ENCODE data around the gene ADGRV1.
"Not testable (repeated sequence)": the region's sequence is repeated elsewhere in the genome, so short reads cannot be mapped to it uniquely, and the experiment has no call there.

The ADGRV1 gene

GRCh38 chr5:91038180-91038808 is 479.7 kb downstream of the ADGRV1 start:
- Histone ChIP-seq H2AK5ac (ENCODE audit: low read length) (no peak overlapping the region), H2BK12ac (ENCODE audit: low read length) (no peak overlapping the region), H4K8ac (ENCODE audit: low read depth, low read length) (no peak overlapping the region), H3K79me1 (ENCODE audit: low read length) (peaks cover 2% of the 10 kb centered on the region), H3K27me3 (ENCODE audit: insufficient read depth, low read length) (no peaks in the 10 kb centered on the region), H3K36me3 (ENCODE audit: control insufficient read depth in 1 of 2, insufficient read depth in 2 of 2, low read length in 2 of 2) (no peaks in the 10 kb centered on the region), H3K9ac (ENCODE audit: low read length) (no peak overlapping the region), H3K4me2 (ENCODE audit: low read length) (no peak overlapping the region), H3K18ac (ENCODE audit: low read length) (no peak overlapping the region), H3K4me1 (ENCODE audit: control insufficient read depth in 1 of 2, insufficient read depth in 2 of 2, low read length in 2 of 2) (no peaks in the 10 kb centered on the region), H2BK5ac (ENCODE audit: low read depth, low read length, poor library complexity) (no peak overlapping the region), H2AFZ (ENCODE audit: insufficient read depth, low read length, poor library complexity) (no peak overlapping the region), H3K23ac (ENCODE audit: low read length) (no peak overlapping the region), H3K14ac (ENCODE audit: low read length) (no peak overlapping the region), H3K9me3 (ENCODE audit: insufficient read depth, low read depth, low read length) (no peaks in the 10 kb centered on the region), H3K4ac (ENCODE audit: low read depth, low read length) (no peak overlapping the region), H4K12ac (ENCODE audit: low read depth, low read length) (no peak overlapping the region), H2BK120ac (ENCODE audit: insufficient read depth, low read length, poor library complexity) (no peak overlapping the region), H3K27ac (ENCODE audit: low read depth, low read length) (no peak overlapping the region), H4K91ac (ENCODE audit: low read depth, low read length) (no peak overlapping the region), H3K79me2 (ENCODE audit: control insufficient read depth, insufficient read depth, low read length, poor library complexity) (no peaks in the 10 kb centered on the region), H3K4me3 (ENCODE audit: low read depth, low read length) (no peak overlapping the region)
- no CpG with 5 or more reads among the region's 2 CpGs for WGBS (ENCODE audit: extremely low coverage, insufficient coverage, insufficient read length)
- no peak for DNase-seq

DNA sequence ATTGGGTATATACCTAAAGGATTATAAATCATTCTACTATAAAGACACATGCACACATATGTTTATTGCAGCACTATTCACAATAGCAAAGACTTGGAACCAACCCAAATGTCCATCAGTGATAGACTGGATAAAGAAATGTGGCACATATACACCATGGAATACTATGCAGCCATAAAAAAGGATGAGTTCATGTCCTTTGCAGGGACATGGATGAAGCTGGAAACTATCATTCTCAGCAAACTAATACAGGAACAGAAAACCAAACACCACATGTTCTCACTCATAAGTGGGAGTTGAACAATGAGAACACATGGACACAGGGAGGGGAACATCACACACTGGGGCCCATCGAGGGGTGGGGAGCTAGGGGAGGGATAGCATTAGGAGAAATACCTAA is 482.5 kb downstream of the ADGRV1 start:
- H3K27ac ChIP-seq (ENCODE audit: low read depth, low read length); H3K9me3 ChIP-seq (ENCODE audit: insufficient read depth, low read depth, low read length); H4K8ac ChIP-seq (ENCODE audit: low read depth, low read length); H3K27me3 ChIP-seq (ENCODE audit: insufficient read depth, low read length); H4K91ac ChIP-seq (ENCODE audit: low read depth, low read length); H2BK12ac ChIP-seq (ENCODE audit: low read length); H3K23ac ChIP-seq (ENCODE audit: low read length); H3K79me2 ChIP-seq (ENCODE audit: control insufficient read depth, insufficient read depth, low read length, poor library complexity); H3K18ac ChIP-seq (ENCODE audit: low read length); H3K9ac ChIP-seq (ENCODE audit: low read length); H2AFZ ChIP-seq (ENCODE audit: insufficient read depth, low read length, poor library complexity); H3K4me1 ChIP-seq (ENCODE audit: control insufficient read depth in 1 of 2, insufficient read depth in 2 of 2, low read length in 2 of 2); H3K79me1 ChIP-seq (ENCODE audit: low read length); H3K4ac ChIP-seq (ENCODE audit: low read depth, low read length); H3K4me3 ChIP-seq (ENCODE audit: low read depth, low read length); H2BK5ac ChIP-seq (ENCODE audit: low read depth, low read length, poor library complexity); H2BK120ac ChIP-seq (ENCODE audit: insufficient read depth, low read length, poor library complexity); H3K14ac ChIP-seq (ENCODE audit: low read length); H2AK5ac ChIP-seq (ENCODE audit: low read length); H3K4me2 ChIP-seq (ENCODE audit: low read length); H3K36me3 ChIP-seq (ENCODE audit: control insufficient read depth in 1 of 2, insufficient read depth in 2 of 2, low read length in 2 of 2); DNase-seq; H4K12ac ChIP-seq (ENCODE audit: low read depth, low read length): not testable (repeated sequence)
- no CpG with 5 or more reads among the region's 1 CpG for WGBS (ENCODE audit: extremely low coverage, insufficient coverage, insufficient read length)

GRCh38 chr5:91042247-91042935 is 483.8 kb downstream of the ADGRV1 start:
- DNase-seq = no peak
- Histone ChIP-seq H3K18ac (ENCODE audit: low read length) (no peak overlapping the region), H3K9me3 (ENCODE audit: insufficient read depth, low read depth, low read length) (no peaks in the 10 kb centered on the region), H3K27ac (ENCODE audit: low read depth, low read length) (no peak overlapping the region), H3K36me3 (ENCODE audit: control insufficient read depth in 1 of 2, insufficient read depth in 2 of 2, low read length in 2 of 2) (no peaks in the 10 kb centered on the region), H3K4ac (ENCODE audit: low read depth, low read length) (no peak overlapping the region), H3K79me1 (ENCODE audit: low read length) (no peaks in the 10 kb centered on the region), H3K9ac (ENCODE audit: low read length) (no peak overlapping the region), H4K91ac (ENCODE audit: low read depth, low read length) (no peak overlapping the region), H2AFZ (ENCODE audit: insufficient read depth, low read length, poor library complexity) (no peak overlapping the region), H3K4me2 (ENCODE audit: low read length) (no peak overlapping the region), H3K23ac (ENCODE audit: low read length) (no peak overlapping the region), H3K14ac (ENCODE audit: low read length) (no peak overlapping the region), H3K4me3 (ENCODE audit: low read depth, low read length) (no peak overlapping the region), H2BK120ac (ENCODE audit: insufficient read depth, low read length, poor library complexity) (no peak overlapping the region), H4K12ac (ENCODE audit: low read depth, low read length) (no peak overlapping the region), H3K27me3 (ENCODE audit: insufficient read depth, low read length) (no peaks in the 10 kb centered on the region), H2BK12ac (ENCODE audit: low read length) (no peak overlapping the region), H2BK5ac (ENCODE audit: low read depth, low read length, poor library complexity) (no peak overlapping the region), H3K4me1 (ENCODE audit: control insufficient read depth in 1 of 2, insufficient read depth in 2 of 2, low read length in 2 of 2) (no peaks in the 10 kb centered on the region), H2AK5ac (ENCODE audit: low read length) (no peak overlapping the region), H4K8ac (ENCODE audit: low read depth, low read length) (no peak overlapping the region), H3K79me2 (ENCODE audit: control insufficient read depth, insufficient read depth, low read length, poor library complexity) (no peaks in the 10 kb centered on the region)
- WGBS (ENCODE audit: extremely low coverage, insufficient coverage, insufficient read length) = no CpG with 5 or more reads among the region's 1 CpG

DNA sequence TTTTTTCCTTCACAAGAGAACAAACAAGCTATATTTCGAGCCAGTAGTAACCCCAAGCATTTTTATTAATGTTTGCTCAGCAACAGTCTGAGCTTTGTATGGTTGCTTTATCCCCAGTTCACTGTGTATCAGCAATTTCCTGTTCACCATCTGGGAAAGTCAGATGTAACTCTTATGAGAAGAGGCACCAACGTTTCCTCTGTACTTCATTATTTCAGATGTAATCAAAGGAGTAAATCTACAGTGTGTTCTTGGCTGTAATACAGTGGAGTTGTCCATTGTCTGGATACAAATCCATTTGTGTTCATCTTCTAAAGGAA is 484.3 kb downstream of the ADGRV1 start:
- Histone ChIP-seq H2AFZ (ENCODE audit: insufficient read depth, low read length, poor library complexity) (no peak overlapping the region), H2BK120ac (ENCODE audit: insufficient read depth, low read length, poor library complexity) (no peak overlapping the region), H4K12ac (ENCODE audit: low read depth, low read length) (no peak overlapping the region), H3K9me3 (ENCODE audit: insufficient read depth, low read depth, low read length) (no peaks in the 10 kb centered on the region), H3K18ac (ENCODE audit: low read length) (no peak overlapping the region), H2BK5ac (ENCODE audit: low read depth, low read length, poor library complexity) (no peak overlapping the region), H4K8ac (ENCODE audit: low read depth, low read length) (no peak overlapping the region), H3K36me3 (ENCODE audit: control insufficient read depth in 1 of 2, insufficient read depth in 2 of 2, low read length in 2 of 2) (no peaks in the 10 kb centered on the region), H4K91ac (ENCODE audit: low read depth, low read length) (no peak overlapping the region), H3K79me2 (ENCODE audit: control insufficient read depth, insufficient read depth, low read length, poor library complexity) (no peaks in the 10 kb centered on the region), H2BK12ac (ENCODE audit: low read length) (no peak overlapping the region), H3K4me3 (ENCODE audit: low read depth, low read length) (no peak overlapping the region), H3K27ac (ENCODE audit: low read depth, low read length) (no peak overlapping the region), H3K79me1 (ENCODE audit: low read length) (no peaks in the 10 kb centered on the region), H3K4me2 (ENCODE audit: low read length) (no peak overlapping the region), H3K27me3 (ENCODE audit: insufficient read depth, low read length) (no peaks in the 10 kb centered on the region), H2AK5ac (ENCODE audit: low read length) (no peak overlapping the region), H3K9ac (ENCODE audit: low read length) (no peak overlapping the region), H3K4me1 (ENCODE audit: control insufficient read depth in 1 of 2, insufficient read depth in 2 of 2, low read length in 2 of 2) (no peaks in the 10 kb centered on the region), H3K23ac (ENCODE audit: low read length) (no peak overlapping the region), H3K14ac (ENCODE audit: low read length) (no peak overlapping the region), H3K4ac (ENCODE audit: low read depth, low read length) (no peak overlapping the region)
- WGBS (ENCODE audit: extremely low coverage, insufficient coverage, insufficient read length) = no CpG with 5 or more reads among the region's 2 CpGs
- DNase-seq = no peak

Measured in trophoblast cell (in vitro differentiated cells and primary cell).